Erythroblast (primary cell): ENCODE results near the gene MAD1L1.

Experiments used
- GATA1 ChIP-seq: IDR thresholded peaks from 2 replicates; pipeline ENCODE4 v1.6.1; 2011; ENCODE audit warnings: low read depth, mild to moderate bottlenecking, control low read depth, low read length, moderate library complexity
- POLR2A ChIP-seq: IDR thresholded peaks from 2 replicates; pipeline ENCODE4 v1.6.1; 2011; ENCODE audit warnings: mild to moderate bottlenecking, low read length

DNA sequence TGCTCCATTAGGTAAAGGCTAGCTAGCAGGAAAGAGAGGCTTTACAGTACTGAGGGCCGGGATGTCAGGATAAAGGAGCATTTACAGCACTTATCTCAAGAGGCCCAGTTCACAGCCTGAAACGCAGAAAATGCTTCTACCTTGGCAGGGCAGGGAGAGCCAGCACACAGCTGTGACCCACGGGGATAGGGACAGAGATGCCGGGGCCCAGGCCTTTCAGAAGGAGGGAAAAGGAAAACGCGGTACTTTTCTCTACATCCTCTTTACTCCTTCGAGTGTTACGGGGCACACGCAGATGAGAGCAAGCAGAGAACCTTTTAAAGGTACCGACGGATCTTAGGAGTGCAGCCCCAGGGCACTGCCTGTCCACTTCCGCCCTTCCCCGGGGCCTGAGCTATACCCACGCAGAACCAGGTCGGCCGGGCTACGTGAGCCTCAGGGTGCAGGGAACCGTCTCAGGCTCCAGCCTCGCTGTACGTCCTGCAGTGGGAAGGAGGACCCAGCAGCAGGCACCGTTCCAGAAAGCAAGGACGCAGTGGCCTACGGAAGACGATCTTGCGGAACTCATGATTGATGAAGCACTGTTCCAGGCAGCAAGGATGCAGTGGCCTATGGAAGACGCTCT lies 330.4 kb downstream of the MAD1L1 start:
- no peak for TF ChIP-seq POLR2A
- TF ChIP-seq GATA1, result no peak
